H1 (cell line): ENCODE results near the gene FKBP1A. TPM values are rescaled to one million over a fixed set of nuclear protein-coding genes. Genes with fewer than 3 reads are reported as not detected.

Source experiments
- CTCF ChIA-PET: fragments of 300-600 bp; sonication (Branson Sonifier 250); formaldehyde crosslinking; loops from one replicate; lab custom pipeline; 2021; ENCODE audit not compliant: partially characterized antibody; lab: Charles Lee
- POLR2A ChIA-PET: fragments of 300-600 bp; sonication (Branson Sonifier 250); formaldehyde crosslinking; loops from one replicate; lab custom pipeline; 2021; ENCODE audit warnings: inconsistent platforms; ENCODE audit not compliant: partially characterized antibody; lab: Charles Lee
- DNase-seq, 2 experiments: peaks; one replicate each; pipeline versions ENCODE4 v3.0.0 to v3.0.0-alpha.2; 2010 to 2022; ENCODE audit warnings: low spot score in 2 of 2, low read depth in 1 of 2, mixed read lengths in 1 of 2
- FAIRE-seq: peaks from 2 replicates; lab custom pipeline; 2011; peaks lifted over from hg19 to GRCh38; lab: Jason Lieb, UNC
- H2AFZ ChIP-seq: 2 replicates; pipeline ENCODE4 v1.8.1; 2012; ENCODE audit warnings: low read length, inconsistent platforms
- H2AK5ac ChIP-seq: 2 replicates; pipeline ENCODE4 v1.6.1; 2013; ENCODE audit warnings: low read depth, low read length
- H2BK120ac ChIP-seq: replicated peaks from 2 replicates; pipeline ENCODE3; 2013; ENCODE audit warnings: low read depth, low read length, inconsistent platforms
- H2BK12ac ChIP-seq: 2 replicates; pipeline ENCODE4 v1.6.1; 2013; ENCODE audit warnings: low read depth, low read length
- H2BK15ac ChIP-seq: 2 replicates; pipeline ENCODE4 v1.6.1; 2013; ENCODE audit warnings: low read length
- H2BK20ac ChIP-seq: 2 replicates; pipeline ENCODE4 v1.6.1; 2013; ENCODE audit warnings: low read length
- H2BK5ac ChIP-seq: 2 replicates; pipeline ENCODE4 v1.6.1; 2013; ENCODE audit warnings: low read depth, low read length
- H3K14ac ChIP-seq: 2 replicates; pipeline ENCODE4 v1.6.1; 2013; ENCODE audit warnings: inconsistent platforms; ENCODE audit not compliant: insufficient read length
- H3K18ac ChIP-seq: 2 replicates; pipeline ENCODE4 v1.6.1; 2013; ENCODE audit warnings: low read length; ENCODE audit errors: extremely low read depth
- H3K23ac ChIP-seq: 2 replicates; pipeline ENCODE4 v1.6.1; 2013; ENCODE audit warnings: inconsistent platforms; ENCODE audit not compliant: insufficient read length
- H3K23me2 ChIP-seq: 2 replicates; pipeline ENCODE4 v1.6.1; 2013; ENCODE audit warnings: low read depth, low read length
- H3K27ac ChIP-seq: 2 replicates; pipeline ENCODE4 v1.6.1; 2011; ENCODE audit warnings: low read depth, low read length, inconsistent platforms
- H3K27me3 ChIP-seq, 4 experiments: replicated peaks in 1 of 4; 1 replicate in 1 of 4; 2 replicates in 3 of 4; pipeline versions ENCODE4 v1.6.1 to v1.8.1; 2011 to 2013; ENCODE audit warnings: low read length in 3 of 4, mild to moderate bottlenecking in 3 of 4, inconsistent platforms in 2 of 4, mixed read lengths in 2 of 4, moderate library complexity in 1 of 4; ENCODE audit not compliant: control insufficient read depth in 3 of 4, insufficient read depth in 3 of 4; ENCODE audit errors: extremely low read depth in 1 of 4
- H3K36me3 ChIP-seq, 4 experiments: 2 replicates each; pipeline versions ENCODE4 v1.6.1 to v1.8.1; 2011 to 2013; ENCODE audit warnings: mild to moderate bottlenecking in 4 of 4, low read length in 3 of 4, moderate library complexity in 2 of 4, control low read depth in 1 of 4, inconsistent platforms in 1 of 4; ENCODE audit not compliant: insufficient read depth in 4 of 4, control insufficient read depth in 2 of 4
- H3K4ac ChIP-seq: replicated peaks from 2 replicates; pipeline ENCODE3; 2013; ENCODE audit warnings: low read length, low read depth, mixed read lengths, inconsistent platforms; ENCODE audit not compliant: insufficient read length
- H3K4me1 ChIP-seq, 4 experiments: replicated peaks in 1 of 4; 1 replicate in 1 of 4; 2 replicates in 3 of 4; pipeline versions ENCODE4 v1.6.1 to v1.8.1; 2011 to 2013; ENCODE audit warnings: low read length in 3 of 4, inconsistent platforms in 2 of 4, mixed read lengths in 1 of 4; ENCODE audit not compliant: insufficient read depth in 4 of 4, control insufficient read depth in 3 of 4
- H3K4me2 ChIP-seq, 2 experiments: 2 replicates each; pipeline versions ENCODE4 v1.6.1 to v1.8.1; 2011 to 2013; ENCODE audit warnings: low read depth in 2 of 2, low read length in 2 of 2, control low read depth in 1 of 2, inconsistent platforms in 1 of 2, mild to moderate bottlenecking in 1 of 2; ENCODE audit not compliant: insufficient read depth in 1 of 2
- H3K4me3 ChIP-seq, 4 experiments: fragments of 200-600, 300-600 bp in 1 of 4; sonication (generic), shearing (Covaris generic), sonication (Bioruptor Twin) in 1 of 4; 2 replicates each; pipeline versions ENCODE4 v1.5.1 to v1.8.1; 2011 to 2016; ENCODE audit warnings: low read length in 4 of 4, low read depth in 3 of 4, control low read depth in 2 of 4, inconsistent platforms in 2 of 4, mild to moderate bottlenecking in 2 of 4, mixed read lengths in 1 of 4, moderate library complexity in 1 of 4; ENCODE audit not compliant: insufficient read depth in 2 of 4; ENCODE audit errors: extremely low read depth in 1 of 4
- H3K56ac ChIP-seq: replicated peaks from 2 replicates; pipeline ENCODE3; 2013; ENCODE audit warnings: low read depth, mild to moderate bottlenecking, mixed read lengths, low read length, inconsistent platforms; ENCODE audit not compliant: insufficient read length
- H3K79me1 ChIP-seq: 2 replicates; pipeline ENCODE4 v1.6.1; 2013; ENCODE audit warnings: low read depth, low read length, control low read depth
- H3K79me2 ChIP-seq, 2 experiments: 2 replicates each; pipeline versions ENCODE4 v1.6.1 to v1.8.1; 2012 to 2013; ENCODE audit warnings: low read length in 2 of 2, mild to moderate bottlenecking in 2 of 2, inconsistent platforms in 1 of 2; ENCODE audit not compliant: insufficient read depth in 2 of 2, control insufficient read depth in 1 of 2
- H3K9ac ChIP-seq, 4 experiments: replicated peaks in 1 of 4; 1 replicate in 1 of 4; 2 replicates in 3 of 4; pipeline versions ENCODE4 v1.6.1 to v1.8.1; 2011 to 2013; ENCODE audit warnings: low read depth in 3 of 4, low read length in 3 of 4, control low read depth in 2 of 4, mild to moderate bottlenecking in 2 of 4, moderate library complexity in 2 of 4, inconsistent platforms in 1 of 4; ENCODE audit errors: extremely low read depth in 1 of 4
- H3K9me3 ChIP-seq, 2 experiments: 2 replicates each; pipeline versions ENCODE4 v1.6.1 to v1.8.1; 2012 to 2013; ENCODE audit warnings: mild to moderate bottlenecking in 2 of 2, moderate library complexity in 2 of 2, control low read depth in 1 of 2, inconsistent platforms in 1 of 2, low read depth in 1 of 2, low read length in 1 of 2, mixed read lengths in 1 of 2; ENCODE audit not compliant: insufficient read depth in 2 of 2
- H4K20me1 ChIP-seq, 2 experiments: replicated peaks in 1 of 2; 2 replicates each; pipeline versions ENCODE3 to v1.8.1; 2011 to 2013; ENCODE audit warnings: inconsistent platforms in 2 of 2, low read length in 2 of 2, mild to moderate bottlenecking in 1 of 2; ENCODE audit not compliant: insufficient read depth in 2 of 2, control insufficient read depth in 1 of 2
- H4K5ac ChIP-seq: 2 replicates; pipeline ENCODE4 v1.6.1; 2013; ENCODE audit warnings: low read length, low read depth, mixed read lengths, inconsistent platforms; ENCODE audit not compliant: insufficient read length
- H4K8ac ChIP-seq: 2 replicates; pipeline ENCODE4 v1.8.0; 2013; ENCODE audit warnings: mild to moderate bottlenecking, moderate library complexity, low read length, inconsistent platforms; ENCODE audit not compliant: insufficient read depth; ENCODE audit errors: extremely low read depth
- H4K91ac ChIP-seq: replicated peaks from 2 replicates; pipeline ENCODE3; 2013; ENCODE audit warnings: low read length, mixed read lengths, inconsistent platforms; ENCODE audit not compliant: insufficient read length
- CBX8 ChIP-seq: fragments of 300-800, 300-1000 bp; sonication (generic); IDR thresholded peaks from 2 replicates; pipeline ENCODE4 v1.7.1; 2016; ENCODE audit warnings: low read depth, low read length, borderline replicate concordance
- CREB1 ChIP-seq: IDR thresholded peaks from 2 replicates; pipeline ENCODE4 v1.6.1; 2012; ENCODE audit warnings: inconsistent platforms
- JUN ChIP-seq: IDR thresholded peaks from 2 replicates; pipeline ENCODE4 v1.6.1; 2011; ENCODE audit warnings: low read depth, mild to moderate bottlenecking, improper control_type of control experiment, low read length
- JUND ChIP-seq: IDR thresholded peaks from 2 replicates; pipeline ENCODE4 v1.6.1; 2011; ENCODE audit warnings: mild to moderate bottlenecking, improper control_type of control experiment, low read length
- KDM5A ChIP-seq: fragments of 200-600 bp; IDR thresholded peaks from 2 replicates; pipeline ENCODE4 v1.7.1; 2012; ENCODE audit warnings: mild to moderate bottlenecking, low read length, inconsistent platforms, mixed read lengths
- PHF8 ChIP-seq: fragments of 200-600 bp; sonication (generic); conservative IDR thresholded peaks from 2 replicates; pipeline ENCODE4 v1.7.1; 2012; ENCODE audit warnings: low read depth, mild to moderate bottlenecking, inconsistent platforms, low read length, moderate library complexity
- POLR2A ChIP-seq, 2 experiments: IDR thresholded peaks; 1 replicate in 1 of 2; 2 replicates in 1 of 2; pipeline ENCODE4 v1.6.1; 2011; ENCODE audit warnings: low read depth in 2 of 2, low read length in 2 of 2, mild to moderate bottlenecking in 2 of 2; ENCODE audit errors: control extremely low read depth in 1 of 2
- POU5F1 ChIP-seq: IDR thresholded peaks from 2 replicates; pipeline ENCODE4 v1.6.1; 2011; ENCODE audit warnings: low read depth, mild to moderate bottlenecking, low read length, moderate library complexity
- SIN3A ChIP-seq, 2 experiments: IDR thresholded peaks in 1 of 2; conservative IDR thresholded peaks in 1 of 2; 2 replicates each; pipeline ENCODE4 v1.6.1; 2011 to 2012; ENCODE audit warnings: low read length in 2 of 2, improper control_type of control experiment in 1 of 2, low read depth in 1 of 2, mild to moderate bottlenecking in 1 of 2
- SIRT6 ChIP-seq: IDR thresholded peaks from one replicate; pipeline ENCODE4 v1.7.1; 2012; ENCODE audit warnings: low read length, inconsistent platforms
- SP1 ChIP-seq: IDR thresholded peaks from 2 replicates; pipeline ENCODE4 v1.6.1; 2011; ENCODE audit warnings: low read depth, low read length
- WGBS, 2 experiments: shearing (Covaris generic) in 1 of 2; methylation state at CpG; one replicate each; pipeline versions ENCODE4 v1.1.6 to v1.1.7; 2013 to 2015; ENCODE audit warnings: low lambda C conversion rate in 2 of 2, mixed read lengths in 2 of 2, inconsistent platforms in 1 of 2, low coverage in 1 of 2, missing lambda C conversion rate in 1 of 2; ENCODE audit not compliant: insufficient replicate concordance in 2 of 2, insufficient coverage in 1 of 2, insufficient read length in 1 of 2; ENCODE audit errors: extremely low coverage in 1 of 2, missing lambda C conversion rate in 1 of 2; 5-methylcytosine and 5-hydroxymethylcytosine counted together
- polyA plus RNA-seq, 7 experiments: library from polyadenylated mRNA; depleted of rRNA in 3 of 7; stranded (reverse) in 5 of 7; unstranded in 2 of 7; fragments of >200 nt in 5 of 7; fragments of 200-250 nt in 2 of 7; gene quantifications; 1 replicate in 5 of 7; 2 replicates in 1 of 7; 4 replicates in 1 of 7; pipeline versions ENCODE4 v1.2.1 to v1.2.3, GENCODE V29; 2011 to 2013; ENCODE audit warnings: missing spikeins in 2 of 7, mixed read lengths in 2 of 7
- total RNA-seq: library from RNA; stranded (reverse); fragmentation: NEBNext Ultra II Directional; extraction: Animal tissue kit (Norgen Biotek cat#: 25700); gene quantifications from 2 replicates; pipeline ENCODE4 v1.2.1, GENCODE V29; 2021
- TF ChIP-seq, protein P1 (sequence below), 3 experiments: IDR thresholded peaks; 1 replicate in 2 of 3; 2 replicates in 1 of 3; pipeline versions ENCODE4 v1.5.1 to v1.6.1; 2011; ENCODE audit warnings: low read length in 3 of 3, mild to moderate bottlenecking in 3 of 3, inconsistent platforms in 2 of 3, low read depth in 1 of 3, moderate library complexity in 1 of 3; ENCODE audit not compliant: insufficient read depth in 1 of 3; ENCODE audit errors: control extremely low read depth in 1 of 3

The FKBP1A gene
- total and polyA plus RNA-seq, 2 of the 8 experiments (the other 6 are each of a cell fraction or from before 2014, with no cell fraction given), result 250 to 685 TPM

DNA sequence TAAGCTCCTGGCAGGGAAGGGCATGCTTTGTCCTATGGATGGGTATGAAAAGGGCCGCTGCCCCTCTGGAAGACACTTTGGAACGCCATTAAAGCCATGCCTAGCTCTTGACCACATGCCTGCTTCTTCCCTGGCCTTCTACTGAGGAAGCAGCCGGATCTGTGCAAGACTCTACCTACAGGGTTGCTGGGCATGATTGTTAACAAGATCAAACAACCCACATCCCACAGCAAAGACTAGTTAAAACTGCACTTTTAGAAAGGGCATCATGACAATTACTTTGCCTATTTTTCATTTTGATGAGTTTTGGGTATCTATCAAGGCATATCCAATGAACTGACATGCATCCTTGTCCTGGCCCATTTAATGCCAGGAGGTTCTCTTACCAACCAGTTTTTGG is 48.3 kb upstream of the FKBP1A start:
- no peaks in the 10 kb centered on the region for H3K79me1 ChIP-seq
- H3K79me2 ChIP-seq, result no peaks in the 10 kb centered on the region
- no peak overlapping the region for H3K23ac ChIP-seq
- no peak for DNase-seq
- WGBS, 2 experiments, result 98% methylated on average over 3 of the region's 3 CpGs; no CpG with 5 or more reads in 1 of the 2 experiments
- no peak overlapping the region for H2BK15ac ChIP-seq
- no peak overlapping the region for H3K14ac ChIP-seq
- peaks cover 20 to 37% (median 30%) of the 10 kb centered on the region in 4 experiments for H3K36me3 ChIP-seq
- no peaks in the 10 kb centered on the region for H3K23me2 ChIP-seq
- H3K9ac ChIP-seq, result no peak overlapping the region
- no peak overlapping the region for H3K18ac ChIP-seq
- ChIA-PET CTCF (interaction anchor here (1.0 to 8.4 kb wide), 14 partner anchors 9 to 214 kb away, joined by 3 to 139 read pairs (median 4); partner anchors contain the start of gene NSFL1C), POLR2A (interaction anchor here (0.8 to 1.4 kb wide), 3 partner anchors 13 to 59 kb away, joined by 3 read pairs; no protein-coding TSS in a partner anchor)
- H3K27me3 ChIP-seq, result no peaks in the 10 kb centered on the region
- no peak overlapping the region for H3K4me3 ChIP-seq
- H2BK120ac ChIP-seq, result no peak overlapping the region
- H2BK5ac ChIP-seq, result no peak overlapping the region
- H4K91ac ChIP-seq, result no peak overlapping the region
- H2BK20ac ChIP-seq, result no peak overlapping the region
- H2AK5ac ChIP-seq, result no peak overlapping the region
- H3K4me2 ChIP-seq, result no peak overlapping the region
- no peak overlapping the region for H2BK12ac ChIP-seq
- no peak overlapping the region for H3K27ac ChIP-seq
- H3K9me3 ChIP-seq, result no peaks in the 10 kb centered on the region
- no peak overlapping the region for H3K56ac ChIP-seq
- no peak overlapping the region for H4K8ac ChIP-seq
- H2AFZ ChIP-seq, result no peak overlapping the region
- no peak overlapping the region for H3K4ac ChIP-seq
- H3K4me1 ChIP-seq, result no peaks in the 10 kb centered on the region
- peaks cover 0 to 1% of the 10 kb centered on the region in 2 experiments for H4K20me1 ChIP-seq
- FAIRE-seq, result no peak
- H4K5ac ChIP-seq, result no peak overlapping the region
- no peak for TF ChIP-seq POU5F1
- TF ChIP-seq SIRT6, result no peak
- TF ChIP-seq, protein P1, sequence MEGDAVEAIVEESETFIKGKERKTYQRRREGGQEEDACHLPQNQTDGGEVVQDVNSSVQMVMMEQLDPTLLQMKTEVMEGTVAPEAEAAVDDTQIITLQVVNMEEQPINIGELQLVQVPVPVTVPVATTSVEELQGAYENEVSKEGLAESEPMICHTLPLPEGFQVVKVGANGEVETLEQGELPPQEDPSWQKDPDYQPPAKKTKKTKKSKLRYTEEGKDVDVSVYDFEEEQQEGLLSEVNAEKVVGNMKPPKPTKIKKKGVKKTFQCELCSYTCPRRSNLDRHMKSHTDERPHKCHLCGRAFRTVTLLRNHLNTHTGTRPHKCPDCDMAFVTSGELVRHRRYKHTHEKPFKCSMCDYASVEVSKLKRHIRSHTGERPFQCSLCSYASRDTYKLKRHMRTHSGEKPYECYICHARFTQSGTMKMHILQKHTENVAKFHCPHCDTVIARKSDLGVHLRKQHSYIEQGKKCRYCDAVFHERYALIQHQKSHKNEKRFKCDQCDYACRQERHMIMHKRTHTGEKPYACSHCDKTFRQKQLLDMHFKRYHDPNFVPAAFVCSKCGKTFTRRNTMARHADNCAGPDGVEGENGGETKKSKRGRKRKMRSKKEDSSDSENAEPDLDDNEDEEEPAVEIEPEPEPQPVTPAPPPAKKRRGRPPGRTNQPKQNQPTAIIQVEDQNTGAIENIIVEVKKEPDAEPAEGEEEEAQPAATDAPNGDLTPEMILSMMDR (IDR thresholded peaks at IDR 0.05; ENCODE audit: control extremely low read depth in 1 of 3, insufficient read depth in 1 of 3, low read depth in 1 of 3, low read length in 3 of 3), result no peak
- TF ChIP-seq SP1, result no peak
- no peak for TF ChIP-seq PHF8
- TF ChIP-seq CREB1, result no peak
- no peak for TF ChIP-seq CBX8
- no peak for TF ChIP-seq JUN
- TF ChIP-seq JUND, result no peak
- no peak for TF ChIP-seq KDM5A
- TF ChIP-seq POLR2A (IDR thresholded peaks at IDR 0.05; ENCODE audit: control extremely low read depth in 1 of 2, low read depth in 2 of 2, low read length in 2 of 2), result no peak
- TF ChIP-seq SIN3A (conservative IDR thresholded peaks at IDR 0.05 in 1 of 2, IDR thresholded peaks at IDR 0.05 in 1 of 2; ENCODE audit: low read depth in 1 of 2, low read length in 2 of 2), result no peak
